HCT116 (cell line): ENCODE data around the gene PDE4D.

ENCODE experiments used
- CEBPB ChIP-seq: IDR thresholded peaks from 2 replicates; pipeline ENCODE4 v1.6.1; 2012; ENCODE audit warnings: low read depth
- EZH2 ChIP-seq: fragments of 200-600 bp; sonication (generic); IDR thresholded peaks from 2 replicates; pipeline ENCODE4 v1.6.1; 2017; ENCODE audit warnings: antibody characterized with exemption, mixed run types
- EZH2phosphoT487 ChIP-seq: fragments of 200-600 bp; IDR thresholded peaks from 2 replicates; pipeline ENCODE4 v1.6.1; 2018; ENCODE audit warnings: antibody characterized with exemption, borderline replicate concordance
- JUND ChIP-seq: IDR thresholded peaks from 2 replicates; pipeline ENCODE4 v1.6.1; 2012
- POLR2A ChIP-seq: IDR thresholded peaks from 2 replicates; pipeline ENCODE4 v1.7.0; 2011; ENCODE audit warnings: borderline replicate concordance; ENCODE audit not compliant: insufficient read depth, insufficient read length; ENCODE audit errors: extremely low read depth
- SP1 ChIP-seq: IDR thresholded peaks from 2 replicates; pipeline ENCODE4 v1.6.1; 2012; ENCODE audit warnings: low read depth
- TF ChIP-seq, protein P1 (sequence below), 3 experiments: fragments of 200-600 bp in 1 of 3; sonication (generic) in 1 of 3; IDR thresholded peaks in 2 of 3; conservative IDR thresholded peaks in 1 of 3; 2 replicates each; pipeline ENCODE4 v1.5.1; 2012 to 2017; ENCODE audit warnings: low read depth in 2 of 3, low read length in 2 of 3, antibody characterized with exemption in 1 of 3, borderline replicate concordance in 1 of 3, control low read depth in 1 of 3, mild to moderate bottlenecking in 1 of 3, mixed read lengths in 1 of 3, mixed run types in 1 of 3, moderate library complexity in 1 of 3; ENCODE audit not compliant: insufficient read depth in 1 of 3

GRCh38 chr5:59816654-59817300, 76.7 kb downstream of the PDE4D start:
- TF ChIP-seq JUND (no peak), CEBPB (no peak), EZH2 (no peak), POLR2A (no peak), EZH2phosphoT487 (no peak), SP1 (no peak)
- TF ChIP-seq, protein P1, sequence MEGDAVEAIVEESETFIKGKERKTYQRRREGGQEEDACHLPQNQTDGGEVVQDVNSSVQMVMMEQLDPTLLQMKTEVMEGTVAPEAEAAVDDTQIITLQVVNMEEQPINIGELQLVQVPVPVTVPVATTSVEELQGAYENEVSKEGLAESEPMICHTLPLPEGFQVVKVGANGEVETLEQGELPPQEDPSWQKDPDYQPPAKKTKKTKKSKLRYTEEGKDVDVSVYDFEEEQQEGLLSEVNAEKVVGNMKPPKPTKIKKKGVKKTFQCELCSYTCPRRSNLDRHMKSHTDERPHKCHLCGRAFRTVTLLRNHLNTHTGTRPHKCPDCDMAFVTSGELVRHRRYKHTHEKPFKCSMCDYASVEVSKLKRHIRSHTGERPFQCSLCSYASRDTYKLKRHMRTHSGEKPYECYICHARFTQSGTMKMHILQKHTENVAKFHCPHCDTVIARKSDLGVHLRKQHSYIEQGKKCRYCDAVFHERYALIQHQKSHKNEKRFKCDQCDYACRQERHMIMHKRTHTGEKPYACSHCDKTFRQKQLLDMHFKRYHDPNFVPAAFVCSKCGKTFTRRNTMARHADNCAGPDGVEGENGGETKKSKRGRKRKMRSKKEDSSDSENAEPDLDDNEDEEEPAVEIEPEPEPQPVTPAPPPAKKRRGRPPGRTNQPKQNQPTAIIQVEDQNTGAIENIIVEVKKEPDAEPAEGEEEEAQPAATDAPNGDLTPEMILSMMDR (IDR thresholded peaks at IDR 0.05 in 2 of 3, conservative IDR thresholded peaks at IDR 0.05 in 1 of 3; ENCODE audit: borderline replicate concordance in 1 of 3, insufficient read depth in 1 of 3, low read depth in 2 of 3, low read length in 2 of 3): no peak
